Measurements from ENCODE around the gene KIAA1755. TPM values are rescaled to one million over a fixed set of nuclear protein-coding genes. Genes with fewer than 3 reads are reported as not detected.
A peak's percentile ranks its signal among the peaks of the same experiment; 100 is the strongest.

The KIAA1755 gene
- total and polyA plus RNA-seq, 2 donors (not counting 1 experiment from before 2014, with no cell fraction given), result not detected

- Histone ChIP-seq H4K20me1 (ENCODE audit: control insufficient read depth, insufficient read depth, low read length, poor library complexity, severe bottlenecking) (no peaks in the 10 kb centered on the region), H3K9ac (ENCODE audit: low read length) (no peak overlapping the region), H3K27ac (ENCODE audit: low read length in 2 of 2) (no peak overlapping the region), H3K79me2 (ENCODE audit: control insufficient read depth, insufficient read depth, low read length) (no peaks in the 10 kb centered on the region), H3K4me1 (ENCODE audit: control insufficient read depth in 2 of 2, insufficient read depth in 2 of 2, low read length in 2 of 2) (peaks cover 0 to 4% of the 10 kb centered on the region in 2 donors), H3K27me3 (replicated peaks in 1 of 4; ENCODE audit: control extremely low read depth in 1 of 4, control insufficient read depth in 3 of 4, insufficient read depth in 4 of 4, low read length in 3 of 4) (peaks cover 0 to 6% (median 0%) of the 10 kb centered on the region in 4 experiments), H2AFZ (ENCODE audit: insufficient read depth, low read depth, low read length, poor library complexity, severe bottlenecking) (no peak overlapping the region), H3K4me2 (replicated peaks; ENCODE audit: low read depth, low read length, poor library complexity, severe bottlenecking) (no peak overlapping the region), H3K36me3 (replicated peaks in 1 of 2; ENCODE audit: control extremely low read depth in 1 of 2, control insufficient read depth in 1 of 2, extremely low read depth in 1 of 2, insufficient read depth in 2 of 2, low read length in 1 of 2) (no peaks in the 10 kb centered on the region), H3K9me3 (ENCODE audit: control extremely low read depth in 1 of 3, control insufficient read depth in 2 of 3, insufficient read depth in 1 of 3, low read length in 2 of 3) (no peaks in the 10 kb centered on the region), H3K4me3 (ENCODE audit: control extremely low read depth in 1 of 5, extremely low read depth in 1 of 5, insufficient read depth in 1 of 5, low read depth in 2 of 5, low read length in 4 of 5) (no peak overlapping the region)
- no peaks in the 10 kb centered on the region for H3K9me3 Mint-ChIP-seq (ENCODE audit: insufficient read depth)
- no peak for DNase-seq
- intact Hi-C loops (cut with micrococcal nuclease), result loop anchor here (2.0 to 10.0 kb wide), 3 partner anchors 151 to 568 kb away; partner anchors contain the start of gene VSTM2L
- H3K27ac Mint-ChIP-seq, result no peak overlapping the region
- no peak overlapping the region for H3K4me3 Mint-ChIP-seq
- ATAC-seq (ENCODE audit: low read depth), result no peak
- ChIA-PET POLR2A (no interaction called here), CTCF (interaction anchor here (0.7 to 16.2 kb wide), 11 partner anchors 13 to 660 kb away, joined by 3 to 494 read pairs (median 24); partner anchors contain the start of gene TGM2)
- TF ChIP-seq CTCF (IDR thresholded peaks at IDR 0.05) (peak; percentile 51), EZH2 (IDR thresholded peaks at IDR 0.05; ENCODE audit: borderline replicate concordance, insufficient read depth, low read depth, low read length, poor library complexity, severe bottlenecking) (no peak)
- 60% methylated on average over 2 of the region's 7 CpGs for WGBS (ENCODE audit: insufficient coverage)
- H3K27me3 Mint-ChIP-seq, result peaks cover 5% of the 10 kb centered on the region
- H3K4me1 Mint-ChIP-seq, result peaks cover 5% of the 10 kb centered on the region
Measured at GRCh38 chr20:38222923-38223742, 37.4 kb downstream of the KIAA1755 start.
